Choroid plexus epithelial cell (primary cell): Measurements from ENCODE around the gene RCAN2.

ENCODE experiments used
- DNase-seq: peaks from one replicate; pipeline ENCODE4 v3.0.0-alpha.2; 2010; ENCODE audit warnings: low read depth
- H3K4me3 ChIP-seq: 2 replicates; pipeline ENCODE4 v1.5.1; 2011; ENCODE audit warnings: low read depth, mild to moderate bottlenecking, control low read depth, low read length, moderate library complexity
- CTCF ChIP-seq: conservative IDR thresholded peaks from 2 replicates; pipeline ENCODE4 v1.5.1; 2011; ENCODE audit warnings: low read depth, mild to moderate bottlenecking, control low read depth, inconsistent platforms, low read length, moderate library complexity

The RCAN2 gene

GRCh38 chr6:46453741-46454316 lies 37.4 kb downstream of the RCAN2 start:
- no peak for DNase-seq
- no peak overlapping the region for H3K4me3 ChIP-seq
- no peak for TF ChIP-seq CTCF

DNA sequence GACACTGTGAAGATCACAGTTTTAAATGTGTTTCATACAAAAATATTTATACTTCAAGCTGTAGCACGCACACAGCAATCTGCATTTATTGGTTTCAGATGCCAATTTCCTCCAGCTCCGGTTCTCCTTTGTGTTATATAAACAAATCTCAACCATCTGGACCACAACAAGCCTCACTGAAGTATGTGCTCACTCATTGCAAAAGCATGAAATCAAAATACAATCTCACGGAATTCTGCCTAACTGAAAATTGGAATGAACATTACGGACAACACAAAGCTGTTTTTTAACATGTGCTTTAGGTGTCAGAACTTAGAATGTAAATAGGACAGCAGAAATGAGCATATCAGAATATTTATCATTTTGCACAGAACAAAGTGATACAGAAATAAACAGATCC lies 38.0 kb downstream of the RCAN2 start:
- no peak for TF ChIP-seq CTCF
- peak; percentile 85 for DNase-seq
- H3K4me3 ChIP-seq, result no peak overlapping the region

DNA sequence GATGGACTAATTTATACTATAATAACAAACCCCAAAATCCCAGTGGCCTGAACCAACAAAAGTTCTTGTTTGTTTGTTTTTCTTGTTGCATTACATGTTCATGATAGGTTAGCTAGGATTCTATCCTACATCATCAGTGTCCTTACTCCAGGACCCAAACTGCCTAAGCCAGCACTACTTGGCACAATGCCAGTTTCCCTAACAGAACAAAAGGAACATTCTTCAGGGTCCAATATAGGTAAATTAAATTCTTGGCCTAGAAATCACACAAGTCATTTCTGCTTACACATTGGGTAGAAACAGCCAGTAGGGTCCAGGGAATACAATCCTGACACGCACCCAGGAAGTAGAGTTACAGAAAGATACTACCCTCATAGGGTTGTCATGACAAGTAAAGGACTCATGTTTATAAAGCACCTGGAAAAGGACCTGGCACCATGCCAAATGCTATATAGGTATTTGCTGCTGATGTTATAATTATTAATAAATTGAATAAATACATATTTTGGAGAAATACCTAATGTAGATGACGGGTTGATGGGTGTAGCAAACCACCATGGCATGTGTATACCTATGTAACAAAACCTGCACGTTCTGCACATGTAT lies 38.8 kb downstream of the RCAN2 start:
- no peak overlapping the region for H3K4me3 ChIP-seq
- no peak for DNase-seq
- no peak for TF ChIP-seq CTCF

DNA sequence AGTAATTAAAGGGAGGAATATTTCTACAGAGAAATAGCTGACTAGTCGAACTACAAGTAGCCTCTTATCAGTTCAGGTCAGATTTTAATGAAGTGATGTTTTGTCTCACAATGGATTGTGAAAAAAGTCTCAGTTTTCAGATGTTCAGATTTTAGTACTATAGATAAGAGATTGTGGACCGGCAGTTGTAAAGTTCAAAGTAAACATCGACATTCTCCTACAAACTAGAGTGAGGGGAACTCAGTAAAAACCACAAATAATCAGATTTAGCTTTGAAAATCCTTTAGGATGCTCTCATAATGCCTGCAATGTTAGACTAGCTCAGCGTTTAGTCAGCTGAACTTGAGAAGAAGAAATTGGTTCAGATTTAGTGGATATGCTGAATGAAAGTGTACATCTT lies 39.9 kb downstream of the RCAN2 start:
- no peak for TF ChIP-seq CTCF
- H3K4me3 ChIP-seq, result no peak overlapping the region
- DNase-seq, result peak; percentile 31

DNA sequence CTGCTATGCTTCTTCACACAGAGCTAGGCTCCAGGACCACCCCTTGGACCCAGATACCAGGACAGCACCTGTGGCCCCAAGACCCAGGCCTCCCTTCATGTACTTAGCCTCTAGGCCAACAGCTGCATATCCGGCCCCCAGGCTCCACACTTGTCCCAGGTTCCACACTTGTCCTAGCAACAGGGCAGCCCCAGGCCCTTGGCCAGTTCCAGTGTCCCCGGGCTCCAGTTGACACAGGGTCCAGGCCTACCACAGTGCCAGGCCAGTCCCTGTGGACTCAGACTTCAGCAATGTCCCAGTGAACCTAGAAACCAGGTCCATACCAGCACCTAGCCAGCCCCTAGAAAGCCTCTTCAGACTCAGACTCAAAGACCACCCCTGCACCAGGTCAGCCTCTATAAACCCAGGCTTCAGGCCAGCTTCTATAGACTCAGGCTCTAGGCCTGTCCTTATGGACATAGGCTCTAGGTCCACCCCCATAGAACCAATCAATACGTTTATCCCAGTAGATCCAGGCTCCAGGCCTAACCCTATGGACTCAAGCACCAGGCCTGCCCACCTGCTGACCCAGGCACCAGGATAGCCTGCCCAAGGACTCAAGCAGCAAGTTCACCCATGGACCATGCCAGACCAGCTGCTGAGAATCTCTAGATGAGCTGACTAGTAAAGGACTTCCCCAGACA lies 46.3 kb downstream of the RCAN2 start:
- TF ChIP-seq CTCF, result no peak
- DNase-seq, result no peak
- no peak overlapping the region for H3K4me3 ChIP-seq

DNA sequence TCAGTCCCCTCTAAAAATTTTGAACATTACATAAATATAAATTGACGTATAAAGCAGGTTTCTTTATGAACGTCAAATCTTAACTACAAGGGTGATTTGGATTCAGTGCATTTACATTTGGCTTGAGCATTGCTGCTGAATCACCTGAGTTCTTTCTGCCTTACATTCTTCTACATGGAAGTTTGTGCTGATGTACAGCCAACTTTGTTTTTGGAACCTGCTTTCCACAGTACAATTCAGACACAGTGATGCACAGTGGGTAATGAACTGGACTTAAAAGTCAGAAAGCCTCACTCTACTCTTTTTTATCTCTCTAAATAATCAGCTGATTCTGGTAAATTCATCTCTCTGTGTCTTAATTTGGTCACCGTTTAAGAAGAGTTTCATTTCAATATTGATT lies 47.6 kb downstream of the RCAN2 start:
- no peak for DNase-seq
- no peak overlapping the region for H3K4me3 ChIP-seq
- no peak for TF ChIP-seq CTCF

GRCh38 chr6:46440641-46441040 lies 50.6 kb downstream of the RCAN2 start:
- no peak for TF ChIP-seq CTCF
- H3K4me3 ChIP-seq, result no peak overlapping the region
- peak; percentile 29 for DNase-seq
